Left lung (tissue), 10 donors: ENCODE measurements around the gene ARHGAP27. TPM values are rescaled to one million over a fixed set of nuclear protein-coding genes. Genes with fewer than 3 reads are reported as not detected.

Experiments used
- ATAC-seq: fragments of 200-7000 bp; cut with Tn5 transposase; one replicate; pipeline ENCODE4 v1.9.1; 2020; ENCODE audit warnings: moderate library complexity
- DNase-seq, 4 donors: peaks; one replicate each; pipeline ENCODE4 v3.0.0-alpha.2; 2013 to 2020
- H3K27ac ChIP-seq, 2 donors: fragments of 200-600 bp; sonication (generic) in 1 of 2; one replicate each; pipeline versions ENCODE4 v1.5.0 to v1.8.0; 2020 to 2021
- H3K27me3 ChIP-seq, 2 donors: fragments of 200-600 bp; sonication (generic) in 1 of 2; one replicate each; pipeline versions ENCODE4 v1.5.0 to v1.8.0; 2020 to 2021
- H3K36me3 ChIP-seq, 2 donors: fragments of 200-600 bp; sonication (generic) in 1 of 2; one replicate each; pipeline versions ENCODE4 v1.5.0 to v1.8.0; 2020 to 2021
- H3K4me1 ChIP-seq, 2 donors: fragments of 200-600 bp; one replicate each; pipeline ENCODE4 v1.8.0; 2021
- H3K4me3 ChIP-seq, 2 donors: fragments of 200-600 bp; sonication (generic) in 1 of 2; one replicate each; pipeline versions ENCODE4 v1.5.0 to v1.8.0; 2020 to 2021; ENCODE audit warnings: mild to moderate bottlenecking in 1 of 2
- H3K9me3 ChIP-seq, 2 donors: fragments of 200-600 bp; sonication (generic) in 1 of 2; one replicate each; pipeline versions ENCODE4 v1.5.0 to v1.8.0; 2020 to 2021
- intact Hi-C, 2 donors: fragments of 100-400 bp; cut with DNase I; formaldehyde crosslinking; loops; one replicate each; pipeline versions ENCODE4 v1.11.2 to v1.14.2; 2022
- polyA plus RNA-seq, 6 donors: library from polyadenylated mRNA; unstranded; fragments of 120-200 nt; gene quantifications; one replicate each; pipeline ENCODE4 v1.2.1, GENCODE V29; 2013; ENCODE audit not compliant: insufficient read length in 6 of 6
- total RNA-seq, 2 donors: library from RNA; stranded (reverse); fragmentation: NEBNext Ultra II Directional; extraction: Animal tissue kit (Norgen Biotek cat#: 25700); gene quantifications; one replicate each; pipeline ENCODE4 v1.2.1, GENCODE V29; 2021
- TF ChIP-seq, protein P1 (sequence below), 2 donors: fragments of 200-600 bp; sonication (generic) in 1 of 2; IDR thresholded peaks; one replicate each; pipeline versions ENCODE4 v1.5.0 to v1.8.0; 2021; ENCODE audit warnings: antibody characterized with exemption in 2 of 2
- donor health status: DM: no; HTN: yes; CAD: no.
- donor health status: DM: no; HTN: no; CAD: no.

The ARHGAP27 gene
- total and polyA plus RNA-seq, 8 donors: 22.3 to 80.6 (median 29.2) TPM

DNA sequence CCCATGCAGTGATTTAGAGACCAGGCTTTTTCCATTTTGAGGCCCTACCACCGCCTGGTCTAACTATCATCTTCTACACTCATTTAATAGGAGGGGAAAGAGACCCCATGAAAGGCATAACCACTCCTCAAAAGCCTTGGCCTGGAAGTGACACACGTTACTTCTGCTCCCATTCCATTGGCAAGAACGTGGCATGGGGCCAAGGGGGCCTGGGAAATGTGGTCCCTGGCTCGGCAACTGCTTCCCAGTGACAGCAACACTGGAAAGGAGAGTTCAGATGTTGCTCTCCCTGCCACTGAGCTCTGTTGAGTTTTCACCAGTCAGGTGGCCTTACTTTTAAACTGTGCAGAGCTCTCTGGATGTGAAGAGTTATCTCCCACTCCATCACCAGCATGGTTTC lies 70.7 kb downstream of the ARHGAP27 start:
- Histone ChIP-seq H3K27me3 (no peaks in the 10 kb centered on the region), H3K9me3 (no peaks in the 10 kb centered on the region), H3K4me3 (no peak overlapping the region), H3K27ac (no peak overlapping the region), H3K4me1 (no peaks in the 10 kb centered on the region), H3K36me3 (no peaks in the 10 kb centered on the region)
- ATAC-seq (no peak), DNase-seq (no peak)
- intact Hi-C loops: no loop called here
- TF ChIP-seq, protein P1, sequence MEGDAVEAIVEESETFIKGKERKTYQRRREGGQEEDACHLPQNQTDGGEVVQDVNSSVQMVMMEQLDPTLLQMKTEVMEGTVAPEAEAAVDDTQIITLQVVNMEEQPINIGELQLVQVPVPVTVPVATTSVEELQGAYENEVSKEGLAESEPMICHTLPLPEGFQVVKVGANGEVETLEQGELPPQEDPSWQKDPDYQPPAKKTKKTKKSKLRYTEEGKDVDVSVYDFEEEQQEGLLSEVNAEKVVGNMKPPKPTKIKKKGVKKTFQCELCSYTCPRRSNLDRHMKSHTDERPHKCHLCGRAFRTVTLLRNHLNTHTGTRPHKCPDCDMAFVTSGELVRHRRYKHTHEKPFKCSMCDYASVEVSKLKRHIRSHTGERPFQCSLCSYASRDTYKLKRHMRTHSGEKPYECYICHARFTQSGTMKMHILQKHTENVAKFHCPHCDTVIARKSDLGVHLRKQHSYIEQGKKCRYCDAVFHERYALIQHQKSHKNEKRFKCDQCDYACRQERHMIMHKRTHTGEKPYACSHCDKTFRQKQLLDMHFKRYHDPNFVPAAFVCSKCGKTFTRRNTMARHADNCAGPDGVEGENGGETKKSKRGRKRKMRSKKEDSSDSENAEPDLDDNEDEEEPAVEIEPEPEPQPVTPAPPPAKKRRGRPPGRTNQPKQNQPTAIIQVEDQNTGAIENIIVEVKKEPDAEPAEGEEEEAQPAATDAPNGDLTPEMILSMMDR (IDR thresholded peaks at IDR 0.05): no peak

DNA sequence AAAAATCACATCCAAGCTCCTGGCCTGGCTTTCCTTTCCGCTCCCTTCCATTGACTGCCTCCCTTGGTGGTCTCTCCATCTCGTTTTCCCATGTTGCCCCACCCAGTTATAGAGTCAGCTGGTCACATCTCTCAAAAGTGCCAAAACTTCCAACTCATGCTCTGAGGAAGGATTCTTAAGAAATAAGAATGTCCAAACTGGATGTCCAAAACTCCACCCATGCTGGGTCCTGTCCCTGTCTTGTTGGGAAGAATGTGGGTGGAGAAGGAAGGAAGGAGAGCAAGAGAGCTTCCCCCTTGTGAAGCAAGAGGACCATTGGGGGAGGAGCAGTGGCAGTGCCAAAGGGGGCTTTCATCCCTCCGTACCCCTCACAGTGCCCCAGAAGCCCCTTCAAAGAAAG lies 71.2 kb downstream of the ARHGAP27 start:
- intact Hi-C loops: no loop called here
- TF ChIP-seq, protein P1 (IDR thresholded peaks at IDR 0.05): no peak
- Histone ChIP-seq H3K4me1 (no peaks in the 10 kb centered on the region), H3K4me3 (no peak overlapping the region), H3K27me3 (no peaks in the 10 kb centered on the region), H3K27ac (no peak overlapping the region), H3K9me3 (no peaks in the 10 kb centered on the region), H3K36me3 (no peaks in the 10 kb centered on the region)
- DNase-seq (no peak), ATAC-seq (no peak)

DNA sequence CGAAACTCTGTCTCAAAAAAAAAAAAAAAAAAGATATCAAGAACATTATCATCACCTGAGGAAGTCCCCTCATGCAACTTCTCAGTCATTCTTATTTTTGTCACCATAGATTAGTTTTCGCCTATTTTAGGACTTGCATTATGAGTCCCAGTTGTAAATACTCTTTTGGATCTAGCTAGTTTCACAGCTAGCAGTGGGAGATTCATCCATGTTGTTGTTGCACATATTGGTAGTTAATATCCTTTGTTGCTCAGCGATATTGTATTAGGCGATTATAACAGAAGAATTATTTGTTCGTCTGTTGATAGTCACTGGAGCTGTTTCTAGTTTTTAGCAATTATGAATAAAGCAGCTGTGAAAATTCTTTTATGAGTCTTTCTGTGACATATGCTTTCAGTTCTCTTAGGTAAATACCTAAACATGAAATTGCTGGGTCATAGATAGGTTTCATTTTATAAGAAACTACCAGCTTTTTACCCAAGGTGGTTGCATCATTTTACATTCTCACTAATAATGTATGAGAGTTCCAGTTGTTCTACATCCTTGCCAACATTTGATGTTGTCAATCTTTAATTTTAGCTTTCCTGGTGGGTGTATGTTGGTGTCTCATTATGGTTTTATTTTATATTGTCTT lies 75.2 kb downstream of the ARHGAP27 start:
- DNase-seq (no peak), ATAC-seq (no peak)
- Histone ChIP-seq H3K27me3 (no peaks in the 10 kb centered on the region), H3K4me1 (no peaks in the 10 kb centered on the region), H3K9me3 (no peaks in the 10 kb centered on the region), H3K27ac (no peak overlapping the region), H3K36me3 (no peaks in the 10 kb centered on the region), H3K4me3 (no peak overlapping the region)
- intact Hi-C loops: no loop called here
- TF ChIP-seq, protein P1 (IDR thresholded peaks at IDR 0.05): no peak

DNA sequence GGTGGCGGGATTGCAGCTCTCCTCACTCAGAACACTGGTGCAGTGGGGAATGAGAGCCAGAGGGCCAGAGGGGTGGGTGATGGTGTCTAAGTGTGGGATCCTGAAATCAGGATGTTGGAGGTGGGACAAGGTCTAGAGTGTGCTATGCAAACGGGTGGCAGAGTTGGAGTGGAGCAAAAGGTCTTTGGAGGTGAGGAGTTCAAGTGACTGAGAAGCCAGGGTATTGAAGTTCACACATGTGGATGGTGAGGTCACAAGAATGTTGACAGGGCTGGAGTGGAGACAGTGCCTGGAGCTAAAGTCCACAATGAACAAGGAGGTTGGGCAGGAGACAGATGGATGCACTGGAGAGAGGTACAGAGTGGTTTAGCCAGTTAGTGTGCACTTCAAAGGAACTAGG lies 77.6 kb downstream of the ARHGAP27 start:
- ATAC-seq (no peak), DNase-seq (no peak)
- TF ChIP-seq, protein P1 (IDR thresholded peaks at IDR 0.05): no peak
- Histone ChIP-seq H3K4me3 (no peak overlapping the region), H3K4me1 (no peaks in the 10 kb centered on the region), H3K27ac (no peak overlapping the region), H3K27me3 (no peaks in the 10 kb centered on the region), H3K9me3 (no peaks in the 10 kb centered on the region), H3K36me3 (no peaks in the 10 kb centered on the region)
- intact Hi-C loops: no loop called here

DNA sequence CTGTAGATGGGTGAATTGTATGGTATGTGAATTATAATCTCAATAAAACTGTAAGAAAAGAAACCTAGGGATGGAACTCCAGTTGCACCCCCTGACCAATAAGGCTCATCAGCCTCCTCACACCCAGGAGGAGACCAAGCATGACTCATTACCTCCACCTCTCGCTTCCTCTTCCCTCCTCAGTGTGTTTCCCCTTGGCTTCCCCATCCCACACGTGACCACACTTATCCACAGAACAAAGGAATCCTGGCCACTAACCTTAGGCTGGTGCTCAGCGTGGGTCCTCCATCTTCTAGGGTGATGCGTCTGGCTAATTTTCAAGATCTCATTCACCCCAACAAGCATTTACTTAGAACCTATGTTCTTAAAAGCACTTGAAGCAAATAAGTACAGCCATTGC lies 79.6 kb downstream of the ARHGAP27 start:
- Histone ChIP-seq H3K4me3 (no peak overlapping the region), H3K27ac (no peak overlapping the region), H3K27me3 (no peaks in the 10 kb centered on the region), H3K9me3 (no peaks in the 10 kb centered on the region), H3K36me3 (no peaks in the 10 kb centered on the region), H3K4me1 (no peaks in the 10 kb centered on the region)
- DNase-seq: no peak
- intact Hi-C loops: no loop called here
- TF ChIP-seq, protein P1 (IDR thresholded peaks at IDR 0.05): no peak
- peak; percentile 47 for ATAC-seq
